IPS-18a (cell line): ENCODE measurements around the gene ESRRB.

ENCODE experiments used
- H3K27ac ChIP-seq: one replicate; pipeline ENCODE4 v1.5.1; 2013; ENCODE audit warnings: low read length
- H3K27me3 ChIP-seq: one replicate; pipeline ENCODE4 v1.6.1; 2013; ENCODE audit warnings: mild to moderate bottlenecking, low read length; ENCODE audit not compliant: control insufficient read depth, insufficient read depth
- H3K36me3 ChIP-seq: one replicate; pipeline ENCODE4 v1.6.1; 2013; ENCODE audit warnings: low read depth, low read length; ENCODE audit not compliant: control insufficient read depth
- H3K4me1 ChIP-seq: one replicate; pipeline ENCODE4 v1.6.1; 2013; ENCODE audit warnings: low read depth, low read length; ENCODE audit not compliant: control insufficient read depth
- H3K4me3 ChIP-seq: one replicate; pipeline ENCODE4 v1.5.1; 2013; ENCODE audit warnings: low read length
- H3K9ac ChIP-seq: one replicate; pipeline ENCODE4 v1.6.1; 2013; ENCODE audit warnings: mild to moderate bottlenecking, low read length, moderate library complexity
- H3K9me3 ChIP-seq: one replicate; pipeline ENCODE4 v1.6.1; 2013; ENCODE audit warnings: low read depth, low read length; ENCODE audit not compliant: control insufficient read depth

The ESRRB gene

GRCh38 chr14:76463105-76463504, 87.2 kb downstream of the ESRRB start:
- Histone ChIP-seq H3K27ac (no peak overlapping the region), H3K4me3 (no peak overlapping the region), H3K27me3 (no peaks in the 10 kb centered on the region), H3K36me3 (no peaks in the 10 kb centered on the region), H3K4me1 (peaks cover 4% of the 10 kb centered on the region), H3K9ac (no peak overlapping the region), H3K9me3 (no peaks in the 10 kb centered on the region)

DNA sequence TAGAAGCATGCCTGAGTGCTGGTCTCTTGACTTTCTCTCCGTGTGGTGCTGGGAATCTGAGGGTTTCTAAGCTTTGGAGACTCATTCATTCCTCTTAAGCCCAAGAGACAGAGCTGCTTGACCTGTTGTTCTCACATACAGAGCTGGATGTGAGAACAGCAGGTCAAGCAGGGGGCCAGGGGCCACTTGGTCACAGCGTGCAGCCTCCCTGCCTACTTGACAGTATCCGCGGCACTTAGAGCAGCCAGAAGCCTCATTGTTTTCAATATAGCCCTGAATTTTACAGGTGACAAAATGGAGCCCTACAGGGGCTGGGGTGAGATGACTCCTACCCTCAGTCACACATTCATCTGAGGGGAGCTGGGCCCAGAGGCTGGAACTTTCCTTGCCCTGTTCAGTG, 88.9 kb downstream of the ESRRB start:
- no peak overlapping the region for H3K4me3 ChIP-seq
- no peak overlapping the region for H3K27ac ChIP-seq
- H3K36me3 ChIP-seq, result no peaks in the 10 kb centered on the region
- no peaks in the 10 kb centered on the region for H3K27me3 ChIP-seq
- no peak overlapping the region for H3K9ac ChIP-seq
- H3K9me3 ChIP-seq, result no peaks in the 10 kb centered on the region
- H3K4me1 ChIP-seq, result peaks cover 4% of the 10 kb centered on the region

DNA sequence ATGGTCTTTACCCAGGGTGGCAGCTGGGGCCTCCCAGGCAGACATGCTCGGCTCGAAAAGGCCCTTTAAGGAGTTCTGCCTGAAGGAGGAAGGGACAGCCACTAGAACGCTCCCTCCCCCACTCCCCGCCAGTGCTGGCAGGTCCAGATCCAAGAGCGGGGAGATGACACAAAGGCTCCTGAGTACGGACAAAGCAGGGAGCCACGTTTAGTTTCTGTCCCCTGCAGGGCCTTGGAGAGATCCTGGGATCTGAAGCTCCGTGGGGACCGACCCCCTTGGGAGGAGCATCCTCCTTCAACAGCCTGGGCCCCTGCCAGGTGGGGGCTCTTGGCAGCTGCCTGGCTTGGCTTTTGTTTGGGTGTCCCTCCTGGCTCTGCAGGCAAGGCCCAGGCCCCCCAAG, 89.7 kb downstream of the ESRRB start:
- Histone ChIP-seq H3K27ac (no peak overlapping the region), H3K9me3 (no peaks in the 10 kb centered on the region), H3K9ac (no peak overlapping the region), H3K4me1 (peaks cover 4% of the 10 kb centered on the region), H3K27me3 (no peaks in the 10 kb centered on the region), H3K36me3 (no peaks in the 10 kb centered on the region), H3K4me3 (no peak overlapping the region)

- no peak overlapping the region for H3K9ac ChIP-seq
- no peaks in the 10 kb centered on the region for H3K36me3 ChIP-seq
- H3K9me3 ChIP-seq, result no peaks in the 10 kb centered on the region
- H3K4me1 ChIP-seq, result peaks cover 4% of the 10 kb centered on the region
- H3K27me3 ChIP-seq, result no peaks in the 10 kb centered on the region
- H3K27ac ChIP-seq, result no peak overlapping the region
- H3K4me3 ChIP-seq, result no peak overlapping the region
Measured at GRCh38 chr14:76467711-76468155, 91.8 kb downstream of the ESRRB start.

GRCh38 chr14:76472199-76472723, 96.3 kb downstream of the ESRRB start:
- Histone ChIP-seq H3K27ac (no peak overlapping the region), H3K4me3 (no peak overlapping the region), H3K4me1 (no peaks in the 10 kb centered on the region), H3K27me3 (no peaks in the 10 kb centered on the region), H3K9me3 (no peaks in the 10 kb centered on the region), H3K36me3 (no peaks in the 10 kb centered on the region), H3K9ac (no peak overlapping the region)

DNA sequence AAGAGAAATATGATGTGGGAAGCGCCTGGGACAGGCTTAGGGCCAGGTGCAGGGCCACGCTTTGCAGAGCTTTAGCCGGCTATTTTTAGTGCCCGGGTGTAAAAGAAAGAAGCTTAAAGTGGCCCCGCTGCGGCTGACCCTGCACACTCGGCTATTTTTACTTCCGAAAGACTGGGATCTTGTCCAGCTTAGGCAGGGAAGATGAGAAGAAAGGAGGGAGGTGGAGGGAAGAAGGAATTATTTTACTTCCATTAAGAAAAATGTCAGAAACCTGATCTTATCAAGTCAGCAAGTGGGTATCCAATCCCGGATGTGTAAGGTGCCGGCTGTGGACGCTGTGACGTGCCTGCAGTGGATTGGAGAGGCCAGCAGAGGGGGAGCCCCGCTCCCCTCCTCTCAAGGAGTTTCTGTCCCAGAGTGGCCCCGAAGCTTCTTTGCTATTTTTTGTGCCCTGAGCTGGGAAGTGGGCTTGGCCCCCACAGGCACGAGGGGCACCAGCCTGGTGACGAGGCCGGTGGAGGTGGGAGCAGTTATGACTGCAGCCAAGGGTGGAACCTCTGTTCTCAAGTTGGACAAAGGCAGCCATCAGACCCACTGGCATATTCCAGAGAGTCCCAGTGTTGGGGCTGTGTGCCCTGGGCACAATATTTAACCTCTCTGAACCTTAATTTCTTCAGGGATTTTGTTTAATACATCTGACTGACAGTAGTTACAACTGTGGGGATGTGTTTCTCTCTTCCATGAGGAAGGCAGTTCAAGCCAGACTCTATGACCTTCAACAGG, 97.7 kb downstream of the ESRRB start:
- Histone ChIP-seq H3K36me3 (no peaks in the 10 kb centered on the region), H3K27ac (no peak overlapping the region), H3K9ac (no peak overlapping the region), H3K4me3 (no peak overlapping the region), H3K9me3 (no peaks in the 10 kb centered on the region), H3K4me1 (no peaks in the 10 kb centered on the region), H3K27me3 (no peaks in the 10 kb centered on the region)

- H3K36me3 ChIP-seq, result no peaks in the 10 kb centered on the region
- no peaks in the 10 kb centered on the region for H3K9me3 ChIP-seq
- no peak overlapping the region for H3K27ac ChIP-seq
- H3K4me1 ChIP-seq, result no peaks in the 10 kb centered on the region
- H3K9ac ChIP-seq, result no peak overlapping the region
- H3K4me3 ChIP-seq, result no peak overlapping the region
- no peaks in the 10 kb centered on the region for H3K27me3 ChIP-seq
Measured at GRCh38 chr14:76480426-76480825, 104.5 kb downstream of the ESRRB start.

DNA sequence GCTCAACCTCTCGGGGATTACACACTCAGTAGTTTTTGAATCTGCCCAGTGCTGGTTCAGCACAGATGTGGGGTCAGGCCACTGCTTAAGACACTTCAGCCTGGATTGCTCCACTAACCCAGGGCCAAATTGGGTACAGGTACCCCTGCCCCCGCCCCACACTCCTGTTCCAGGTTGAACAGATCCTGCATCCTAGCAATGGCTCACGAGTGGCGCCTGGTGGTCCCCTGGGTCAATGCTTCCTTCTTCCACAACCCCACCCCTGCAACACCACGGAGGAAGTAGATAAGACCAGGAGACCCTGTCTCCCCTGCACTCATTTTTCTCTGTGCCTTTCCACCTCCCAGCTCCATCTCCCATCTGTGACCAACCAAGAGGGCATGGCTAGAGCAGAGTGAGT, 108.4 kb downstream of the ESRRB start:
- H3K9me3 ChIP-seq, result no peaks in the 10 kb centered on the region
- no peak overlapping the region for H3K9ac ChIP-seq
- H3K27ac ChIP-seq, result no peak overlapping the region
- no peaks in the 10 kb centered on the region for H3K27me3 ChIP-seq
- no peaks in the 10 kb centered on the region for H3K36me3 ChIP-seq
- no peak overlapping the region for H3K4me3 ChIP-seq
- no peaks in the 10 kb centered on the region for H3K4me1 ChIP-seq

- H3K9me3 ChIP-seq, result no peaks in the 10 kb centered on the region
Measured at GRCh38 chr14:76486251-76486743, 110.4 kb downstream of the ESRRB start.

GRCh38 chr14:76488551-76488950, 112.6 kb downstream of the ESRRB start:
- Histone ChIP-seq H3K4me1 (no peaks in the 10 kb centered on the region), H3K9me3 (no peaks in the 10 kb centered on the region), H3K27ac (no peak overlapping the region), H3K4me3 (no peak overlapping the region), H3K27me3 (no peaks in the 10 kb centered on the region), H3K36me3 (no peaks in the 10 kb centered on the region), H3K9ac (no peak overlapping the region)

More at GRCh38 chr14:76486251-76486743, 110.4 kb downstream of the ESRRB start:
- H3K27me3 ChIP-seq, result no peaks in the 10 kb centered on the region
- no peak overlapping the region for H3K27ac ChIP-seq
- no peaks in the 10 kb centered on the region for H3K36me3 ChIP-seq
- no peaks in the 10 kb centered on the region for H3K4me1 ChIP-seq
- no peak overlapping the region for H3K4me3 ChIP-seq
- no peak overlapping the region for H3K9ac ChIP-seq

DNA sequence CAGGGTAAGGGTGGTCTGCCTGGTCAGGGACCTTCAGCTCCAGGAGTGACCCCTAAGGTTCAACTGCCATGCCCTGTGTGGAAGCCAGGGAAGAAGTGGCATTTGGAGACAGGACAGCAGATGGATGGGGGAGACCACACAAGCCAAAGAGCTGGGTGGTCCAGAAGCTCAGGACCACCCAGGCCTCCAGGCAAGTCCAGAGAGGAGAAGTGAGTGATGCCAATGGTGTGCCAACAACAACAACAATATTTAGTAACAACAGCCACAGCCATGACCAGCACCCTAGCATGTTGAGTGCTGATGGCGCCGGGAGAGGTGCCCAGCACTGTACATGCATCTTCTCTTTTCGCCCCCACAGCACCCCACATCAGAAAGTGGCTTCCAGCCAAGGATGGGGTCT, 113.7 kb downstream of the ESRRB start:
- Histone ChIP-seq H3K4me3 (no peak overlapping the region), H3K36me3 (no peaks in the 10 kb centered on the region), H3K4me1 (no peaks in the 10 kb centered on the region), H3K9ac (no peak overlapping the region), H3K9me3 (no peaks in the 10 kb centered on the region), H3K27ac (no peak overlapping the region), H3K27me3 (no peaks in the 10 kb centered on the region)

DNA sequence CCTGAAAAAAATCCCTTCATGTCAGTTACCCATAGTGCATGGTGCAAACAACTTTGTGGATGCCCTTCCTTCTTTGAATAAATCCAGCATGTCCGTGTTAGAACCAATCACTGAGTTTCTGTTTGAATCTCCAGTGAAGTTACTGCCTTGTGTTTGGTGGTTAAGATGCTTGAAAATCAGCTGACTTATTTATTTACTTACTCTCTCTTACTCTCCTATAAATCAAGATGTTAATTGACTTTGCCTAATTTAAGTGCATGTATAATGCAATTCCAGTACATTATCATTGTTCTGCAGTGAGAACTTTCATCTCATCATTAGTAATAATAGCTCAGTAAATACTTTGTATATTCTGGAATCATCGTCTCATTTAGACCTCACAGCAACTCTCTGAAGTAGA, 114.2 kb downstream of the ESRRB start:
- no peaks in the 10 kb centered on the region for H3K9me3 ChIP-seq
- H3K4me1 ChIP-seq, result no peaks in the 10 kb centered on the region
- H3K27me3 ChIP-seq, result no peaks in the 10 kb centered on the region
- no peaks in the 10 kb centered on the region for H3K36me3 ChIP-seq
- H3K9ac ChIP-seq, result no peak overlapping the region
- no peak overlapping the region for H3K27ac ChIP-seq
- no peak overlapping the region for H3K4me3 ChIP-seq
